H1 (cell line): ENCODE measurements around the gene NDEL1. TPM values are rescaled to one million over a fixed set of nuclear protein-coding genes. Genes with fewer than 3 reads are reported as not detected.

Experiments used
- BRCA1 ChIP-seq: IDR thresholded peaks from 2 replicates; pipeline ENCODE4 v1.6.1; 2012; ENCODE audit warnings: low read depth, low read length, improper control_type of control experiment
- CTBP2 ChIP-seq: IDR thresholded peaks from 2 replicates; pipeline ENCODE4 v1.7.0; 2011; ENCODE audit warnings: borderline replicate concordance, mild to moderate bottlenecking, moderate library complexity, mixed read lengths, low read length; ENCODE audit not compliant: insufficient read depth, insufficient read length
- GTF2F1 ChIP-seq: IDR thresholded peaks from 2 replicates; pipeline ENCODE4 v1.6.1; 2012; ENCODE audit warnings: low read depth, low read length, improper control_type of control experiment, borderline replicate concordance
- HDAC6 ChIP-seq: IDR thresholded peaks from one replicate; pipeline ENCODE4 v1.7.1; 2012; ENCODE audit warnings: low read depth, mild to moderate bottlenecking, inconsistent platforms, low read length, moderate library complexity
- JUND ChIP-seq: IDR thresholded peaks from 2 replicates; pipeline ENCODE4 v1.6.1; 2011; ENCODE audit warnings: mild to moderate bottlenecking, improper control_type of control experiment, low read length
- KDM1A ChIP-seq: fragments of 200-600, 300-600 bp; sonication (generic); IDR thresholded peaks from 2 replicates; pipeline ENCODE4 v1.7.1; 2016; ENCODE audit warnings: mild to moderate bottlenecking, low read length, borderline replicate concordance
- KDM5A ChIP-seq: fragments of 200-600 bp; IDR thresholded peaks from 2 replicates; pipeline ENCODE4 v1.7.1; 2012; ENCODE audit warnings: mild to moderate bottlenecking, low read length, inconsistent platforms, mixed read lengths
- RAD21 ChIP-seq, 2 experiments: IDR thresholded peaks in 1 of 2; conservative IDR thresholded peaks in 1 of 2; 2 replicates each; pipeline ENCODE4 v1.6.1; 2011; ENCODE audit warnings: low read depth in 2 of 2, low read length in 2 of 2, improper control_type of control experiment in 1 of 2, inconsistent platforms in 1 of 2, mild to moderate bottlenecking in 1 of 2, moderate library complexity in 1 of 2
- polyA plus RNA-seq, 7 experiments: library from polyadenylated mRNA; depleted of rRNA in 3 of 7; stranded (reverse) in 5 of 7; unstranded in 2 of 7; fragments of >200 nt in 5 of 7; fragments of 200-250 nt in 2 of 7; gene quantifications; 1 replicate in 5 of 7; 2 replicates in 1 of 7; 4 replicates in 1 of 7; pipeline versions ENCODE4 v1.2.1 to v1.2.3, GENCODE V29; 2011 to 2013; ENCODE audit warnings: missing spikeins in 2 of 7, mixed read lengths in 2 of 7
- total RNA-seq: library from RNA; stranded (reverse); fragmentation: NEBNext Ultra II Directional; extraction: Animal tissue kit (Norgen Biotek cat#: 25700); gene quantifications from 2 replicates; pipeline ENCODE4 v1.2.1, GENCODE V29; 2021
- TF ChIP-seq, protein P1 (sequence below): fragments of 300-600 bp; sonication (generic); IDR thresholded peaks from 2 replicates; pipeline ENCODE4 v1.7.1; 2012; ENCODE audit warnings: low read length, moderate library complexity, mild to moderate bottlenecking, inconsistent platforms; ENCODE audit not compliant: insufficient replicate concordance

Gene NDEL1
- total and polyA plus RNA-seq, 2 of the 8 experiments (the other 6 are each of a cell fraction or from before 2014, with no cell fraction given): 31.1 to 32.9 TPM

DNA sequence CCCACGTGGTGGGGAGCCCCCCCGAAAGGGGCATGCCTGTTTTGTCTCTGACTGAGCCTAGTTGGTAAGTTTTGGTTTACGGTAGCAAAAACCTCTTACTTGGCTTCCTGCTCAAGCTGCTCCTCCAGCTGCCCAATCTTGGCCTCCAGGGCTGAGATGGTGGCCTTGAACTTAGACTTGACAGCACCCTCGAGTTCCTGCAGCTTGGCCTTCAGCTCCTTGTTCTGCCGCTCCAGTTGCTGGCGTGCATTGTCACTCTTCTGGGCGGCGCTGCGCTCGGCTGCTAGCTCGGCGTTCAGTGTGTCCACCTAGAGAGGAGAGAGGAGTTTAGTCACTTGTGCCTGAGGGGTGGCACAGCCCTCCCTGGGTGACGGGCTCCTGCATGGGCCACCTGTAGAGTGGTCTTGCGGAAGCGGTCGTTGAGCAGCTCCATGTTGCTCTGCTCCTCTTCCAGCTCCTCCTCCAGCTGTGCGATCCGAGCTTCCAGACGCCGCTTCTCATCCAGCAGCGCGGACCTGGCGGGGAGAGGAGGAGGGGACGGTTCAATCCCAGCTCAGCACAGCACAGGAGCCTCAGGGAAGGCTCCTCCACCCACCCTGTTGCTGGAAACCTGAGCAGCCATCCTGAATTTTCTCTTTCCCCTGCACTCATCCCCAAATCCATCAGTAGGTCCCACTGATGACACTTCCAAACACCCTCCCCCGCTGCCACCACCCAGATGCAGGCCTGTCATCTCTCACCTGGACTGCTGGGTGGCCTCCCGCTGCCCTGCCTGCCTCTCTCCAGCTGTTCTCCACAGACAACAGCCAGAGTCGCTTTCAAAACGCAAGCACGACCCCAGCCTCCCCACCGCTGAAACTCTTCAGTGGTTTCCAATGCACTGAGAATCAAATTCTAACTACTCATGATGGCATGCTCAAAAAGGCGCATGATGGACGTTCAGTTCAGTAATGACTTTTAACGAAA is 44.6 kb downstream of the NDEL1 start (continued):
- TF ChIP-seq, protein P1, sequence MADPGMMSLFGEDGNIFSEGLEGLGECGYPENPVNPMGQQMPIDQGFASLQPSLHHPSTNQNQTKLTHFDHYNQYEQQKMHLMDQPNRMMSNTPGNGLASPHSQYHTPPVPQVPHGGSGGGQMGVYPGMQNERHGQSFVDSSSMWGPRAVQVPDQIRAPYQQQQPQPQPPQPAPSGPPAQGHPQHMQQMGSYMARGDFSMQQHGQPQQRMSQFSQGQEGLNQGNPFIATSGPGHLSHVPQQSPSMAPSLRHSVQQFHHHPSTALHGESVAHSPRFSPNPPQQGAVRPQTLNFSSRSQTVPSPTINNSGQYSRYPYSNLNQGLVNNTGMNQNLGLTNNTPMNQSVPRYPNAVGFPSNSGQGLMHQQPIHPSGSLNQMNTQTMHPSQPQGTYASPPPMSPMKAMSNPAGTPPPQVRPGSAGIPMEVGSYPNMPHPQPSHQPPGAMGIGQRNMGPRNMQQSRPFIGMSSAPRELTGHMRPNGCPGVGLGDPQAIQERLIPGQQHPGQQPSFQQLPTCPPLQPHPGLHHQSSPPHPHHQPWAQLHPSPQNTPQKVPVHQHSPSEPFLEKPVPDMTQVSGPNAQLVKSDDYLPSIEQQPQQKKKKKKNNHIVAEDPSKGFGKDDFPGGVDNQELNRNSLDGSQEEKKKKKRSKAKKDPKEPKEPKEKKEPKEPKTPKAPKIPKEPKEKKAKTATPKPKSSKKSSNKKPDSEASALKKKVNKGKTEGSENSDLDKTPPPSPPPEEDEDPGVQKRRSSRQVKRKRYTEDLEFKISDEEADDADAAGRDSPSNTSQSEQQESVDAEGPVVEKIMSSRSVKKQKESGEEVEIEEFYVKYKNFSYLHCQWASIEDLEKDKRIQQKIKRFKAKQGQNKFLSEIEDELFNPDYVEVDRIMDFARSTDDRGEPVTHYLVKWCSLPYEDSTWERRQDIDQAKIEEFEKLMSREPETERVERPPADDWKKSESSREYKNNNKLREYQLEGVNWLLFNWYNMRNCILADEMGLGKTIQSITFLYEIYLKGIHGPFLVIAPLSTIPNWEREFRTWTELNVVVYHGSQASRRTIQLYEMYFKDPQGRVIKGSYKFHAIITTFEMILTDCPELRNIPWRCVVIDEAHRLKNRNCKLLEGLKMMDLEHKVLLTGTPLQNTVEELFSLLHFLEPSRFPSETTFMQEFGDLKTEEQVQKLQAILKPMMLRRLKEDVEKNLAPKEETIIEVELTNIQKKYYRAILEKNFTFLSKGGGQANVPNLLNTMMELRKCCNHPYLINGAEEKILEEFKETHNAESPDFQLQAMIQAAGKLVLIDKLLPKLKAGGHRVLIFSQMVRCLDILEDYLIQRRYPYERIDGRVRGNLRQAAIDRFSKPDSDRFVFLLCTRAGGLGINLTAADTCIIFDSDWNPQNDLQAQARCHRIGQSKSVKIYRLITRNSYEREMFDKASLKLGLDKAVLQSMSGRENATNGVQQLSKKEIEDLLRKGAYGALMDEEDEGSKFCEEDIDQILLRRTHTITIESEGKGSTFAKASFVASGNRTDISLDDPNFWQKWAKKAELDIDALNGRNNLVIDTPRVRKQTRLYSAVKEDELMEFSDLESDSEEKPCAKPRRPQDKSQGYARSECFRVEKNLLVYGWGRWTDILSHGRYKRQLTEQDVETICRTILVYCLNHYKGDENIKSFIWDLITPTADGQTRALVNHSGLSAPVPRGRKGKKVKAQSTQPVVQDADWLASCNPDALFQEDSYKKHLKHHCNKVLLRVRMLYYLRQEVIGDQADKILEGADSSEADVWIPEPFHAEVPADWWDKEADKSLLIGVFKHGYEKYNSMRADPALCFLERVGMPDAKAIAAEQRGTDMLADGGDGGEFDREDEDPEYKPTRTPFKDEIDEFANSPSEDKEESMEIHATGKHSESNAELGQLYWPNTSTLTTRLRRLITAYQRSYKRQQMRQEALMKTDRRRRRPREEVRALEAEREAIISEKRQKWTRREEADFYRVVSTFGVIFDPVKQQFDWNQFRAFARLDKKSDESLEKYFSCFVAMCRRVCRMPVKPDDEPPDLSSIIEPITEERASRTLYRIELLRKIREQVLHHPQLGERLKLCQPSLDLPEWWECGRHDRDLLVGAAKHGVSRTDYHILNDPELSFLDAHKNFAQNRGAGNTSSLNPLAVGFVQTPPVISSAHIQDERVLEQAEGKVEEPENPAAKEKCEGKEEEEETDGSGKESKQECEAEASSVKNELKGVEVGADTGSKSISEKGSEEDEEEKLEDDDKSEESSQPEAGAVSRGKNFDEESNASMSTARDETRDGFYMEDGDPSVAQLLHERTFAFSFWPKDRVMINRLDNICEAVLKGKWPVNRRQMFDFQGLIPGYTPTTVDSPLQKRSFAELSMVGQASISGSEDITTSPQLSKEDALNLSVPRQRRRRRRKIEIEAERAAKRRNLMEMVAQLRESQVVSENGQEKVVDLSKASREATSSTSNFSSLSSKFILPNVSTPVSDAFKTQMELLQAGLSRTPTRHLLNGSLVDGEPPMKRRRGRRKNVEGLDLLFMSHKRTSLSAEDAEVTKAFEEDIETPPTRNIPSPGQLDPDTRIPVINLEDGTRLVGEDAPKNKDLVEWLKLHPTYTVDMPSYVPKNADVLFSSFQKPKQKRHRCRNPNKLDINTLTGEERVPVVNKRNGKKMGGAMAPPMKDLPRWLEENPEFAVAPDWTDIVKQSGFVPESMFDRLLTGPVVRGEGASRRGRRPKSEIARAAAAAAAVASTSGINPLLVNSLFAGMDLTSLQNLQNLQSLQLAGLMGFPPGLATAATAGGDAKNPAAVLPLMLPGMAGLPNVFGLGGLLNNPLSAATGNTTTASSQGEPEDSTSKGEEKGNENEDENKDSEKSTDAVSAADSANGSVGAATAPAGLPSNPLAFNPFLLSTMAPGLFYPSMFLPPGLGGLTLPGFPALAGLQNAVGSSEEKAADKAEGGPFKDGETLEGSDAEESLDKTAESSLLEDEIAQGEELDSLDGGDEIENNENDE: no peak
- no peak for TF ChIP-seq KDM1A
- no peak for TF ChIP-seq CTBP2
- TF ChIP-seq HDAC6: no peak
- TF ChIP-seq RAD21 (IDR thresholded peaks at IDR 0.05 in 1 of 2, conservative IDR thresholded peaks at IDR 0.05 in 1 of 2; ENCODE audit: low read depth in 2 of 2, low read length in 2 of 2): no peak
- TF ChIP-seq JUND: no peak
- no peak for TF ChIP-seq KDM5A
- TF ChIP-seq BRCA1: no peak
- TF ChIP-seq GTF2F1: no peak
